HepG2 (cell line): ENCODE measurements around the gene UACA. TPM values are rescaled to one million over a fixed set of nuclear protein-coding genes. Genes with fewer than 3 reads are reported as not detected.

Source experiments
- ATAC-seq: fragments of 200-7000 bp; cut with Tn5 transposase; 3 replicates; pipeline ENCODE4 v1.9.1; 2020; ENCODE audit warnings: mild to moderate bottlenecking, moderate library complexity
- BruUV-seq: library from RNA; stranded (reverse); fragments of 400-500 nt; replicated peaks from 2 replicates; lab custom pipeline; 2021; lab: Mats Ljungman, UMichigan
- CTCF ChIA-PET: fragments of 300-600 bp; formaldehyde crosslinking; extraction: SDS; loops from one replicate; lab custom pipeline; 2021; ENCODE audit warnings: low total read pairs, inconsistent platforms, low intra/inter-chr PET ratio; lab: Yijun Ruan, JAX
- POLR2A ChIA-PET: fragments of 350-600 bp; sonication (Branson Sonifier 250); formaldehyde crosslinking; loops from one replicate; lab custom pipeline; 2020; ENCODE audit warnings: antibody characterized with exemption, inconsistent platforms; lab: Yijun Ruan, JAX
- DNase-seq: peaks from one replicate; pipeline ENCODE4 v3.0.0-alpha.2; 2015; ENCODE audit warnings: low spot score
- FAIRE-seq: peaks from 3 replicates; lab custom pipeline; 2011; peaks lifted over from hg19 to GRCh38; lab: Jason Lieb, UNC
- H2AFZ ChIP-seq: one replicate; pipeline ENCODE4 v1.6.1; 2011; ENCODE audit warnings: low read length, inconsistent platforms
- H3K27ac ChIP-seq: fragments of 300-600 bp; 3 replicates; pipeline ENCODE4 v1.8.0; 2011; ENCODE audit warnings: mixed run types, mild to moderate bottlenecking, mixed read lengths, low read length, inconsistent platforms; ENCODE audit not compliant: insufficient read depth; ENCODE audit errors: extremely low read length
- H3K27me3 ChIP-seq, 2 experiments: fragments of 200-600 bp in 1 of 2; 2 replicates in 1 of 2; 3 replicates in 1 of 2; pipeline versions ENCODE4 v1.6.0 to v1.8.0; 2011; ENCODE audit warnings: low read length in 2 of 2, mild to moderate bottlenecking in 2 of 2, moderate library complexity in 2 of 2, inconsistent platforms in 1 of 2; ENCODE audit not compliant: insufficient read depth in 2 of 2, control insufficient read depth in 1 of 2
- H3K36me3 ChIP-seq, 2 experiments: fragments of 200-600 bp in 1 of 2; replicated peaks in 1 of 2; 2 replicates in 1 of 2; 3 replicates in 1 of 2; pipeline versions ENCODE4 v1.5.1 to v1.8.0; 2011; ENCODE audit warnings: low read length in 2 of 2, inconsistent platforms in 1 of 2; ENCODE audit not compliant: insufficient read depth in 2 of 2, control insufficient read depth in 1 of 2
- H3K4me1 ChIP-seq: 2 replicates; pipeline ENCODE4 v1.5.1; 2012; ENCODE audit warnings: low read length, inconsistent platforms; ENCODE audit not compliant: insufficient read depth
- H3K4me2 ChIP-seq: 2 replicates; pipeline ENCODE4 v1.6.0; 2011; ENCODE audit warnings: low read depth, low read length, inconsistent platforms
- H3K4me3 ChIP-seq, 3 experiments: fragments of 200-600 bp in 1 of 3; sonication (generic), shearing (Covaris generic) in 1 of 3; replicated peaks in 1 of 3; 2 replicates each; pipeline ENCODE4 v1.5.1; 2011 to 2016; ENCODE audit warnings: low read length in 3 of 3, inconsistent platforms in 2 of 3, low read depth in 2 of 3, mild to moderate bottlenecking in 2 of 3, control low read depth in 1 of 3, mixed read lengths in 1 of 3; ENCODE audit not compliant: insufficient read depth in 1 of 3
- H3K79me2 ChIP-seq: one replicate; pipeline ENCODE4 v1.6.1; 2011; ENCODE audit warnings: low read length, inconsistent platforms; ENCODE audit not compliant: insufficient read depth
- H3K9ac ChIP-seq: 2 replicates; pipeline ENCODE4 v1.6.0; 2011; ENCODE audit warnings: mild to moderate bottlenecking, low read depth, low read length, inconsistent platforms; ENCODE audit not compliant: insufficient read depth
- H3K9me3 ChIP-seq: 2 replicates; pipeline ENCODE4 v1.5.1; 2012; ENCODE audit warnings: mild to moderate bottlenecking, low read length
- H4K20me1 ChIP-seq: 2 replicates; pipeline ENCODE4 v1.6.0; 2011; ENCODE audit warnings: inconsistent platforms, mild to moderate bottlenecking, low read length, moderate library complexity; ENCODE audit not compliant: insufficient read depth
- CBX5 ChIP-seq: sonication (generic); formaldehyde crosslinking; IDR thresholded peaks from 2 replicates; pipeline ENCODE4 v1.4.0; 2020; ENCODE audit warnings: missing genetic modification reagents, borderline replicate concordance
- CENPT ChIP-seq: sonication (generic); formaldehyde crosslinking; IDR thresholded peaks from 2 replicates; pipeline ENCODE4 v1.8.0; 2022; ENCODE audit warnings: low read depth, mild to moderate bottlenecking, moderate library complexity, missing genetic modification reagents
- EHMT2 ChIP-seq: fragments of 200-600 bp; sonication (generic); IDR thresholded peaks from 2 replicates; pipeline ENCODE4 v1.7.0; 2017; ENCODE audit warnings: antibody characterized with exemption, low read depth, low read length, borderline replicate concordance
- FOXO1 ChIP-seq: sonication (generic); formaldehyde crosslinking; IDR thresholded peaks from 2 replicates; pipeline ENCODE4 v1.4.0; 2020; ENCODE audit warnings: missing genetic modification reagents
- HDAC6 ChIP-seq: fragments of 200-600 bp; sonication (generic); IDR thresholded peaks from 2 replicates; pipeline ENCODE4 v1.7.0; 2017; ENCODE audit warnings: mild to moderate bottlenecking, antibody characterized with exemption, low read length, low read depth
- JUND ChIP-seq: sonication (generic); formaldehyde crosslinking; IDR thresholded peaks from 2 replicates; pipeline ENCODE4 v1.8.0; 2022; ENCODE audit warnings: mild to moderate bottlenecking, missing genetic modification reagents
- MTF1 ChIP-seq: sonication (generic); formaldehyde crosslinking; IDR thresholded peaks from 2 replicates; pipeline ENCODE4 v1.5.0; 2020; ENCODE audit warnings: missing genetic modification reagents
- NCOA2 ChIP-seq: sonication (generic); formaldehyde crosslinking; IDR thresholded peaks from 2 replicates; pipeline ENCODE4 v1.8.0; 2022; ENCODE audit warnings: inconsistent platforms
- NR2F1 ChIP-seq, 2 experiments: fragments of 450-650 bp in 1 of 2; formaldehyde crosslinking in 1 of 2; IDR thresholded peaks; 2 replicates each; pipeline versions ENCODE4 v1.5.0 to v1.6.1; 2016 to 2020; ENCODE audit warnings: mild to moderate bottlenecking in 1 of 2, missing compliant biosample characterization in 1 of 2, missing genetic modification reagents in 1 of 2, moderate library complexity in 1 of 2
- REPIN1 ChIP-seq: sonication (generic); formaldehyde crosslinking; IDR thresholded peaks from 2 replicates; pipeline ENCODE4 v1.8.0; 2022; ENCODE audit warnings: missing genetic modification reagents, low read depth, mild to moderate bottlenecking, borderline replicate concordance
- SAP130 ChIP-seq: IDR thresholded peaks from 2 replicates; pipeline ENCODE4 v1.6.1; 2016; ENCODE audit warnings: low read depth
- YEATS4 ChIP-seq: sonication (generic); formaldehyde crosslinking; IDR thresholded peaks from 2 replicates; pipeline ENCODE4 v1.4.0; 2020; ENCODE audit warnings: missing genetic modification reagents, borderline replicate concordance
- ZBTB21 ChIP-seq: sonication (generic); formaldehyde crosslinking; IDR thresholded peaks from 2 replicates; pipeline ENCODE4 v1.4.0; 2020; ENCODE audit warnings: missing genetic modification reagents
- ZNF235 ChIP-seq: sonication (generic); formaldehyde crosslinking; IDR thresholded peaks from 2 replicates; pipeline ENCODE4 v1.8.1; 2023; ENCODE audit warnings: mild to moderate bottlenecking, missing genetic modification reagents, borderline replicate concordance
- ZNF530 ChIP-seq: sonication (generic); formaldehyde crosslinking; IDR thresholded peaks from 2 replicates; pipeline ENCODE4 v1.5.0; 2020; ENCODE audit warnings: low read depth, mild to moderate bottlenecking, missing genetic modification reagents
- ZNF781 ChIP-seq: sonication (generic); formaldehyde crosslinking; IDR thresholded peaks from 2 replicates; pipeline ENCODE4 v1.5.1; 2020; ENCODE audit warnings: borderline replicate concordance, mild to moderate bottlenecking, missing genetic modification reagents; ENCODE audit errors: not compliant biosample characterization
- WGBS: methylation state at CpG from one replicate; pipeline ENCODE4 v1.1.6; 2017; ENCODE audit warnings: low lambda C conversion rate; 5-methylcytosine and 5-hydroxymethylcytosine counted together
- in situ Hi-C: cut with HindIII; loops from 2 replicates; pipeline ENCODE4 v1.10.0; 2017; ENCODE audit warnings: low pct_unique_long_range_greater_than_20kb; ENCODE audit not compliant: extremely low pct_ligation_motif_present
- intact Hi-C: fragments of 100-400 bp; cut with micrococcal nuclease; formaldehyde crosslinking; loops from one replicate; pipeline ENCODE4 v1.10.0; 2022; ENCODE audit not compliant: unreplicated experiment
- polyA plus RNA-seq, 8 experiments: library from polyadenylated mRNA; depleted of rRNA in 3 of 8; stranded (reverse) in 7 of 8; unstranded in 1 of 8; fragments of >200 nt; fragmentation: Illumina TruSeq in 4 of 8; extraction: Trizol in 4 of 8; gene quantifications; 2 replicates each; pipeline versions ENCODE4 v1.2.1 to v1.2.3, GENCODE V29; 2011 to 2016; ENCODE audit warnings: low read depth in 4 of 8, missing spikeins in 1 of 8, mixed read lengths in 1 of 8; ENCODE audit not compliant: insufficient read depth in 1 of 8
- total RNA-seq, 5 experiments: library from RNA; depleted of rRNA; stranded (reverse); fragments of >200 nt; fragmentation: Illumina TruSeq; extraction: Trizol; gene quantifications; 2 replicates each; pipeline ENCODE4 v1.2.3, GENCODE V29; 2016; ENCODE audit warnings: low read depth in 1 of 5
- TF ChIP-seq, protein P1 (sequence below): sonication (generic); formaldehyde crosslinking; IDR thresholded peaks from 2 replicates; pipeline ENCODE4 v1.4.0; 2020; ENCODE audit warnings: missing genetic modification reagents
- TF ChIP-seq, protein P2 (sequence below): fragments of 450-650 bp; IDR thresholded peaks from 2 replicates; pipeline ENCODE4 v1.6.1; 2016
- TF ChIP-seq, protein P3 (sequence below): sonication (generic); formaldehyde crosslinking; IDR thresholded peaks from 2 replicates; pipeline ENCODE4 v1.4.0; 2020; ENCODE audit warnings: missing genetic modification reagents, low read depth, mild to moderate bottlenecking, borderline replicate concordance
- TF ChIP-seq, protein P4 (sequence below): sonication (generic); formaldehyde crosslinking; IDR thresholded peaks from 2 replicates; pipeline ENCODE4 v1.8.1; 2023; ENCODE audit warnings: mild to moderate bottlenecking, missing genetic modification reagents, borderline replicate concordance

UACA gene
- total and polyA plus RNA-seq, 2 of the 13 experiments (the other 11 are each of a cell fraction or from before 2014, with no cell fraction given) = 17.8 to 39.2 TPM

DNA sequence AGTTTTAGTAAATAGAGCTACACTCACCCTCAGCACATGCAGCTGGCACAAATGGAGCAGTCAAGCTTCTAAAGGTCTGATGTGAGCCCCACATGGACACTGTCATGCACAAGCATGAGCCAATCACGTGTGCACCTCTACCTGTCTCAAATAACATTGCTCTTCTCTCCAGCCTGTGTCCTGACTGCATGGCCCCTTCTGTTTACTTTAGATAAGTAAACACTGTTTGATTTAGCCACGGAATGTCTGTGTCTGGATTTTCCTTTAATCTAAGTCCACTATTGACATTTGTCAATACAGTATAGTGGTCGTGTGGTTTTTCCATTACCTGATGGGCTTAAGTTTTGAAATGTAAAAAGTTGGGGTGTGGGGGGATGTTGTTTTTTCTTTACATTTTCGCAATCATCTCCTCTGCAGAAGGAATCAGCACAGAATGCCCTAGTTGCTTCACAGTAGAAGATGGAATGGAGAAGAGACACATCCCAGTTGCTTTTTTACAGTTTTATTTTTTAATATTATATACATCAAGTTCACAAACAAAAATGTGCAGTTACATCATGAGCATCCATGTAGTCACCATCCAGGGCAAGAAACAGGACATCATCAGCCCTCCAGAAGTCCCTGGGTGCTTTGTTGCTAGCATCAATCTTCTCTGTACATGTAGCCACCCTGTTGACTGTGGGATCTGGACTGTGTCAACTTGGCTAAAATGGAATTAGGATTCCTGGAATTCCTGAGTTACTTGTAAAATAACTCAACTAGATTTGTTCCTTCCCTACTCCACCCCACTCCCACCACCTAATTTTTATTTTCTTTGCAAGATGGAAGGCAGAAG is 146.1 kb downstream of the UACA start:
- WGBS = 3% methylated on average over 4 of the region's 4 CpGs
- Histone ChIP-seq H4K20me1 (no peaks in the 10 kb centered on the region), H3K9me3 (peaks cover 4% of the 10 kb centered on the region; the same call in 1 of the 2 replicates), H3K27ac (peak overlapping the region; percentile 56), H3K4me2 (peak overlapping the region; percentile 71), H3K4me1 (peaks cover 36% of the 10 kb centered on the region), H2AFZ (no peak overlapping the region), H3K4me3 (peak overlapping the region in 1 of 3 experiments; percentile 40; a peak in 1 of 6 replicates), H3K27me3 (no peaks in the 10 kb centered on the region), H3K9ac (peak overlapping the region; percentile 52), H3K79me2 (no peaks in the 10 kb centered on the region), H3K36me3 (no peaks in the 10 kb centered on the region)
- peak; percentile 85 for FAIRE-seq
- DNase-seq = peak; percentile 98
- intact Hi-C loops (no loop called here), in situ Hi-C loops (no loop called here)
- ChIA-PET CTCF (no interaction called here), POLR2A (interaction anchor here (0.6 to 0.9 kb wide), 3 partner anchors 11 to 32 kb away, joined by 3 to 5 read pairs (median 3); no protein-coding TSS in a partner anchor)
- peak; percentile 98 for ATAC-seq
- BruUV-seq = no TSS peak
- TF ChIP-seq YEATS4 = peak; percentile 74; the same call in 1 of the 2 replicates
- TF ChIP-seq, protein P1, sequence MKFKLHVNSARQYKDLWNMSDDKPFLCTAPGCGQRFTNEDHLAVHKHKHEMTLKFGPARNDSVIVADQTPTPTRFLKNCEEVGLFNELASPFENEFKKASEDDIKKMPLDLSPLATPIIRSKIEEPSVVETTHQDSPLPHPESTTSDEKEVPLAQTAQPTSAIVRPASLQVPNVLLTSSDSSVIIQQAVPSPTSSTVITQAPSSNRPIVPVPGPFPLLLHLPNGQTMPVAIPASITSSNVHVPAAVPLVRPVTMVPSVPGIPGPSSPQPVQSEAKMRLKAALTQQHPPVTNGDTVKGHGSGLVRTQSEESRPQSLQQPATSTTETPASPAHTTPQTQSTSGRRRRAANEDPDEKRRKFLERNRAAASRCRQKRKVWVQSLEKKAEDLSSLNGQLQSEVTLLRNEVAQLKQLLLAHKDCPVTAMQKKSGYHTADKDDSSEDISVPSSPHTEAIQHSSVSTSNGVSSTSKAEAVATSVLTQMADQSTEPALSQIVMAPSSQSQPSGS = peak; percentile 77
- TF ChIP-seq ZNF235 (CRISPR knock-in tag) = no peak
- TF ChIP-seq SAP130 = peak; percentile 88
- TF ChIP-seq HDAC6 = no peak
- TF ChIP-seq NCOA2 (CRISPR knock-in tag) = peak; percentile 96
- TF ChIP-seq JUND (CRISPR knock-in tag) = peak; percentile 66
- TF ChIP-seq ZNF530 = no peak
- TF ChIP-seq EHMT2 = peak; percentile 70; the same call in 1 of the 2 replicates
- TF ChIP-seq, protein P2, sequence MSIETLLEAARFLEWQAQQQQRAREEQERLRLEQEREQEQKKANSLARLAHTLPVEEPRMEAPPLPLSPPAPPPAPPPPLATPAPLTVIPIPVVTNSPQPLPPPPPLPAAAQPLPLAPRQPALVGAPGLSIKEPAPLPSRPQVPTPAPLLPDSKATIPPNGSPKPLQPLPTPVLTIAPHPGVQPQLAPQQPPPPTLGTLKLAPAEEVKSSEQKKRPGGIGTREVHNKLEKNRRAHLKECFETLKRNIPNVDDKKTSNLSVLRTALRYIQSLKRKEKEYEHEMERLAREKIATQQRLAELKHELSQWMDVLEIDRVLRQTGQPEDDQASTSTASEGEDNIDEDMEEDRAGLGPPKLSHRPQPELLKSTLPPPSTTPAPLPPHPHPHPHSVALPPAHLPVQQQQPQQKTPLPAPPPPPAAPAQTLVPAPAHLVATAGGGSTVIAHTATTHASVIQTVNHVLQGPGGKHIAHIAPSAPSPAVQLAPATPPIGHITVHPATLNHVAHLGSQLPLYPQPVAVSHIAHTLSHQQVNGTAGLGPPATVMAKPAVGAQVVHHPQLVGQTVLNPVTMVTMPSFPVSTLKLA = peak; percentile 91
- TF ChIP-seq ZBTB21 (CRISPR knock-in tag) = no peak; the same call in none of the 2 replicates
- peak; percentile 91 for TF ChIP-seq FOXO1 (CRISPR knock-in tag)
- TF ChIP-seq CENPT = no peak
- TF ChIP-seq NR2F1 (CRISPR knock-in tag; IDR thresholded peaks at IDR 0.05) = peak; percentile 51 to 88; a peak in 3 of 4 replicates
- TF ChIP-seq REPIN1 = peak; percentile 76
- TF ChIP-seq ZNF781 (CRISPR knock-in tag) = no peak
- TF ChIP-seq CBX5 (CRISPR knock-in tag) = peak; percentile 92; the same call in 1 of the 2 replicates
- no peak for TF ChIP-seq MTF1
- TF ChIP-seq, protein P3, sequence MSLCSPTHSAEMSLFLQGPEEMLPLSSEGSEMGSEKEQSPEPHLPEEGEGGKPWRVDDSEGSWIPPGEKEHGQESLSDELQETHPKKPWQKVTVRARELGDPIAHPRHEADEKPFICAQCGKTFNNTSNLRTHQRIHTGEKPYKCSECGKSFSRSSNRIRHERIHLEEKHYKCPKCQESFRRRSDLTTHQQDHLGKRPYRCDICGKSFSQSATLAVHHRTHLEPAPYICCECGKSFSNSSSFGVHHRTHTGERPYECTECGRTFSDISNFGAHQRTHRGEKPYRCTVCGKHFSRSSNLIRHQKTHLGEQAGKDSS = peak; percentile 80; the same call in 1 of the 2 replicates
- TF ChIP-seq, protein P4, sequence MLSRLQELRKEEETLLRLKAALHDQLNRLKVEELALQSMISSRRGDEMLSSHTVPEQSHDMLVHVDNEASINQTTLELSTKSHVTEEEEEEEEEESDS = no peak
